D341Med (cell line): ENCODE data around the gene NRN1L.
"Not testable (repeated sequence)": the region's sequence is repeated elsewhere in the genome, so short reads cannot be mapped to it uniquely, and the experiment has no call there.

Experiments used
- DNase-seq: peaks from one replicate; pipeline ENCODE4 v3.0.0; 2012; ENCODE audit warnings: low spot score

Gene NRN1L

DNA sequence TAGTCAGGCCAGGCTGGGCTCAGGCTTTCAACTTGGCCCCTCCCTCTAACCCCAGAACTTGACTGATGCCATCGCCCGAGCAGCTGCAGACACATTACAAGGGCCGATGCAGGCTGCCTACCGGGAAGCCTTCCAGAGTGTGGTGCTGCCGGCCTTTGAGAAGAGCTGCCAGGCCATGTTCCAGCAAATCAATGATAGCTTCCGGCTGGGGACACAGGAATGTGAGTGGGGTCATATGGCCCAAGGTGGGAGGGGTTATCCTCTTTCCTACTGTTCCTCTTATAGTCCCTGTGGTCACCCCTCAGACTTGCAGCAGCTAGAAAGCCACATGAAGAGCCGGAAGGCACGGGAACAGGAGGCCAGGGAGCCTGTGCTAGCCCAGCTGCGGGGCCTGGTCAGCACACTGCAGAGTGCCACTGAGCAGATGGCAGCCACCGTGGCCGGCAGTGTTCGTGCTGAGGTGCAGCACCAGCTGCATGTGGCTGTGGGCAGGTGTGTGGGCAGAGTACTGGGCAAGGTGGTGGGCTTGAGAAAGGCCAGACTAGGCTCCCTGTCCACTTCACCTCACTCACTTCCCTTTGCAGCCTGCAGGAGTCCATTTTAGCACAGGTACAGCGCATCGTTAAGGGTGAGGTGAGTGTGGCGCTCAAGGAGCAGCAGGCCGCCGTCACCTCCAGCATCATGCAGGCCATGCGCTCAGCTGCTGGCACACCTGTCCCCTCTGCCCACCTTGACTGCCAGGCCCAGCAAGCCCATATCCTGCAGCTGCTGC, 2.1 kb upstream of the NRN1L start:
- DNase-seq: no peak

DNA sequence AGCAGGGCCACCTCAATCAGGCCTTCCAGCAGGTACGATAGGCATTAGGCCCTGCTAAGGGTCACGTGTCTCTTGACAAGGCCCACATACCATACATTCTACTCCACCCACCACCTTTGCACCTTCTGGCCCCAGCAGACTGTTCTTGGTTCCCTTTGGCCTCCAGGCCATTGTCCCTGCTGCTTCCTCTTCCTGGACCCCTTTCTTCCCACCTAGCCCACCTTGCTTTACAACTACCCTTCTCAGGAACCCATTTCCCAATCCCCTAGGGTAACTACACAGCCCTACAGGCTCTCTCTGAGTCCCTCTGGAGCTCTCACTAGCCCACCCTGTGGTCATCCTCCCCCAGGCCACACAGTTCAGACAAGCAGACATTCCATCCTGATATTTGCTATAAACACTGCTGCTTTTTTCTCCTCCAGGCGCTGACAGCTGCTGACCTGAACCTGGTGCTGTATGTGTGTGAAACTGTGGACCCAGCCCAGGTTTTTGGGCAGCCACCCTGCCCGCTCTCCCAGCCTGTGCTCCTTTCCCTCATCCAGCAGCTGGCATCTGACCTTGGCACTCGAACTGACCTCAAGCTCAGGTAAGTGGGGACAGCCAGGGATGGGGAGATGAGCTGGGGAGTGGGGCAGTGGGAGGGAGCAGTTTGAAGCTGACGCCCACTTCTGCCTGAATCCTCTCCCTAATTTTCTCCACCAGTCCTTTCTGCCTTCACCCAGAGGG, 1.4 kb upstream of the NRN1L start:
- DNase-seq: no peak

DNA sequence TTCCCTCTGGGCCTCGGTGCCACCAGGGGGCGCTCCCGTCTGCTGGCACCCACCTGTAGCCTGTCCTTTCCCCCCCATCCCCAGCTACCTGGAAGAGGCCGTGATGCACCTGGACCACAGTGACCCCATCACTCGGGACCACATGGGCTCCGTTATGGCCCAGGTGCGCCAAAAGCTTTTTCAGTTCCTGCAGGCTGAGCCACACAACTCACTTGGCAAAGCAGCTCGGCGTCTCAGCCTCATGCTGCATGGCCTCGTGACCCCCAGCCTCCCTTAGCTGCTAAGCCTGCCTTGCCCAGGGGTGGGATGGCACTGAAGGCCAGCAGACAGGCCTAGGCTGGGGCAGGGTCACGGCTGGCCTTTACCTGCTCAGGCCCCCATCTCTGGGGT, 818 bp upstream of the NRN1L start:
- peak; percentile 80 for DNase-seq

DNA sequence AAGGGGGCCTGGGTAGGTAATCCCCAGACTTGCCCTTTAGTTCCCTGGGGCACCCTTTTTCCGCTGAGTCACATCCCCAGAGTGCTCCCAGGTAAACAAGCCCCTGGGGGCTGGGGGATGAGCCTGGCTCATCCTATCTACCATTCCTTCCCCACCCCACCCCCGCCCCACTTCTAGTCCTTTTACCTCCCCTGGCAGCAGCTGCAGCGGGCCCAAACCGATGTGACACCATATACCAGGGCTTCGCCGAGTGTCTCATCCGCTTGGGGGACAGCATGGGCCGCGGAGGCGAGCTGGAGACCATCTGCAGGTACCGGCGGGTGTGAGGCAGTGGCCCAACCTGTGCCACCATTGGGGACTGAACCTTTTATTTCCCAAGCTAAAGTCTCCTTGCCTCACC, 860 bp downstream of the NRN1L start:
- no peak for DNase-seq

DNA sequence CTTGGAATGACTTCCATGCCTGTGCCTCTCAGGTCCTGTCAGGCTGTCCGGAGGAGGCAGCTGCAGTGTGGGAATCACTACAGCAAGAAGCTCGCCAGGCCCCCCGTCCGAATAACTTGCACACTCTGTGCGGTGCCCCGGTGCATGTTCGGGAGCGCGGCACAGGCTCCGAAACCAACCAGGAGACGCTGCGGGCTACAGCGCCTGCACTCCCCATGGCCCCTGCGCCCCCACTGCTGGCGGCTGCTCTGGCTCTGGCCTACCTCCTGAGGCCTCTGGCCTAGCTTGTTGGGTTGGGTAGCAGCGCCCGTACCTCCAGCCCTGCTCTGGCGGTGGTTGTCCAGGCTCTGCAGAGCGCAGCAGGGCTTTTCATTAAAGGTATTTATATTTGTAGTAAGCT, 1.3 kb downstream of the NRN1L start:
- no peak for DNase-seq

DNA sequence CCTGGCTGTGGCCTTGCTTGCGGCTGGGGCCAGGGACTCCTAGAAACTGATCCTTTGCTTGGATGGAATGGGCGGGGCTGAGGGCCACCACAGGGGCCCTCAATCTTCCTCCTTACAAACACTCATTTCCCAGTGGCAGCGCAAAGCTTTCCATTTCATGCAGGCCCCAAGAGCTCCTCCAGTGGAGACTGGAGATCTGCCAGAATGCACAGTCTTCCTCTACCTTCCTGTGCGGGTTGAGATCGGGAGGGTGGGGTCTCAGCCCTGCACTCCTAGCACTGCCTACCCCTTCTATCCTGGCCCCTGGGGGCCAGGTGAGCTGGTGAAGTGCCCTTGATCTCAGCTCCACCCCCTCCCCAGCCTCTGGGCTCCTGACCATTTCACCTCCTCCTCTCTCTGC, 1.7 kb downstream of the NRN1L start:
- no peak for DNase-seq

DNA sequence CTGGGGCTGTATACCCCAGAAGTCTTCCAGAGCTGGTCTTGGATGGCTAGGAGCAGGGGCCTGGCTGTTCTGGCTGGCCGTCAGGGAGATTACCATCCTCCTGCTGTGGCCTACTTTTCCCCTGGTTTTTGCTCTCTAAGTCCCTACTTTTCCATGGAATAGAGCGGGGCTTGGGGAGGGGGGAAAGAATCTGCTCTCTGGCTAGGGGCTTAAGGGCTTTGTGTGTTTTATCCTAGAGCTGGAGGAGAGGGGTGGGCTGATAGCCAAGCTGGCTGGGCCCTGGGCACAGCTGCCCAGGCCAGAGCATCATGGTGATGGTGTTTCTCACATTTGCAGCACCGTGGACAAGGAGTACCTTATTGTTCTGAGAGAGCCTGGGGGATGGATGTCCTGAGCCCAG, 3.6 kb downstream of the NRN1L start:
- DNase-seq: no peak

DNA sequence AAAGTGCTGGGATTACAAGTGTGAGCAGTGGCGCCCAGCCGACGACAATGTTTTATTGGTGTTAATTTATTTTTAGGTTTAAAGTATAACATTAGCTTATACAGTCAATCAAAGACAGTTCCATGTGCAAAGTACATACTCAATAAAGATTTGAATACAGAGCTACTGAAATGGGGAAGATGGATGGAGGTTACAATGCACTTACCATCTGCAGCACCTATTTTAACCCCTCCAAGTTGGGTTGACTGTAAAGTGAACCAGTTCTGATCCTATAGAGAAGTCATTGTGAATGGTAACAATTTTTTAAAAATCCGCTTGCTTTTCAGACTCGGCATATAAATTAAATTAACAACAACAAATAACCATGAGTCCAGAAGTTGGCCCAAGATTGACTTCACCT, 7.7 kb downstream of the NRN1L start:
- DNase-seq: no peak

DNA sequence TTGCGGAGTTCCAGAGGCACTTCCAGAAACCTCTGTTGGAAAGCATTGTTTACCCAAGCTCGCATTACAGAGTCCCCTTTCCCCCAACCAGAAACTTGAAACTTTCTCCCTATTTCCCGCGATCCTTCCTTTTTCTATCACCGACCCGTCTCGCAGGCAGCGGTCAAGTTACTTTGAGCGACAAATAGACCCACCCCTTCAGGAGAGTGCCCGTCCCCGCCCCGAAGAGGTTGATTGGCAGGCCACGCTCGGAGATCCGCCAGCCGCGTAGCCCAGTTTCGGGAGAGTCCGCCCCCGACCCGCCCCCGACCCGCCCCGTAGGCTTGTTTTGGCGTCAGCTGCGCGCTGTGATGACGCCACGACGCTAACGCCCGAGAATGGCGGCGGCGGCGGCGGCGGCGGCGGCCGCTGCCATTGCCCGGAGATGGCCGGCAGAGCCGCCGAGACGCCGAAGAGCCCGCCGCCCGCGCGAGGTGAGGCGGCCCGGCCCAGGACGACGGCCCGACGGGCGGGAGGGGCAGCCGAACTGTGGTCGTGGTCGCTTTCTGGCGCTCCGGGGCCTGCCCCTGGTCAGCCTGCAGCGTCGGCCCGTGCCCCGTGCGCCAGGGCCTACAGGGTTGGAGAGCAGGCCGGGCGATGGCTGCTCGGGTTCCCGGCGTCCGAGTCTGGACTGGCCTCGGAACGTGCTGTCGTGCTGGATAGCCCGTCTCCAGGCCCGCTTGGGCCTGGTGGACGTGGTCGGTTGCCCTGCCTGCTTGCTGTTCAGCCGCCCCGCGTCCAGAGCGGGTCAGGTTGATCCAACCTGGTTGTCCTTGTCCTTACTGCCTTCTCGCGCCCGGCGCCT, 8.4 kb downstream of the NRN1L start, which contains the start of gene PSKH1:
TSS of gene PSKH1 (plus strand) at position 356 of the 844 bp plus-strand sequence. CDS start 15,496 bp downstream, outside the sequence.
- peak; percentile 98 for DNase-seq

DNA sequence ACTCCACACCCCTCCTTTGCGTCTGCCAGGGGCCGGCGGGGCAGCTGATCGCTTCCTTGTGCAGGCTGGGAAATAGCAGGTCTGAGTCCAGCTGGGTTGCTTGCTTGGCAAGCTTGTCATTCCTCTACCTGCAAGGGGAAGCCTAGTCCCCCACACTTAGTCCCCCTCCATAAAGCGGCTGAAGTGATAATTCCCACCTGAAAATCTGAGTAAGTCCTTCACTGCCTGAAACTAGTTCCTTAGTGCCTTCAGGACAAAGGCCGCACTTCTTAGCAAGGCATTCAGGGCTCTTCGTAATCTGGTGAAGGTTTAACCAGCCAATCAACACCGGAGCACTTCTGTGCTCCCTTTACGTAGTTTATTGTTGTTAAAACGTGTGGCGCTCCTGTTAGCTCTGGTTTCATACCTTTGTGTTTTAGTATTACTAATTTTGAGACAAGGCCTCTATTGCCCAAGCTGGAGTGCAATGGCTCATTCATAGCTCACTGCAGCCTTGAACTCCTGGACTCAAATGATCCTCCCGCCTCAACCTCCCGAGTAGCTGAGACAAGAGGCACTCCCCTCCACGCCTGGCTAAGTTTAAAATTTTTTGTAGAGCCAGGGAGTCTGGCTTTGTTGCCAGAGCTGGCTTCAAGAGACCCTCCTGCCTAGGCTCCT, 9.2 kb downstream of the NRN1L start:
- no peak for DNase-seq

DNA sequence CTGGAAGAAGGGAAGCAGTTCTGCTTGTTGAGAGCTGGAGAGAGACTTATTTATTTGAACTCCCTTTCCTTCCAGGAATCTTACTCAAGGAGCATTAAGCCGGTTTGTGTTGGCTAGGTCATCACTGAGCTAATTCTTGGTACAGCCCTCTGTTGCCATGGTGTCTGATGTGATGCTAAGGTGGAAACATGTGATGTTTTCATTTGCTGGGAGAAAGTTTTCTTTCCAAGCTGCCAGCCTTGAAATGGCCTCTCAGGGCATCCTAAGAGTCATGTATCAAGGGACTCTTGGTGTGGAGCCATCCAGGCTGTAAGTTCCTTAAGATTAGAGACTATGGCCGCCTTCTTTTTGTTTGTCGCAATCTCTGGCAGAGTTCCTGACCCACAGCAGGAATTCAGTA, 12.5 kb downstream of the NRN1L start:
- no peak for DNase-seq

DNA sequence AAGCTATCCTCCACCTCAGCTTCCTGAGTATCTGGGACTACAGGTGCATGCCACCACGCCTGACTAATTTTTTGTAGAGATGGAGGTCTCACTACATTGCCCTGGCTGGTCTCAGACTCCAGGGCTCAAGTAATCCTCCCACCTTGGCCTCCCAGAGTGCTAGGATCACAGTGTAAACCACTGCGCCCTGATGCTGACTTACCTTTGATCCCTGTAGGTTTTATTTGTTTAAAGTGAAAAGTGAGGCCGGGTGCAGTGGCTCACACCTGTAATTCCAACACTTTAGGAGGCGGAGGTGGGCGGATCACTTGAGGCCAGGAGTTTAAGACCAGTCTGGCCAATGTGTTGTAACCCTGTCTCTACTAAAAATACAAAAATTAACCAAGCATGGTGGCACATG, 17.0 kb downstream of the NRN1L start:
- DNase-seq: no peak

DNA sequence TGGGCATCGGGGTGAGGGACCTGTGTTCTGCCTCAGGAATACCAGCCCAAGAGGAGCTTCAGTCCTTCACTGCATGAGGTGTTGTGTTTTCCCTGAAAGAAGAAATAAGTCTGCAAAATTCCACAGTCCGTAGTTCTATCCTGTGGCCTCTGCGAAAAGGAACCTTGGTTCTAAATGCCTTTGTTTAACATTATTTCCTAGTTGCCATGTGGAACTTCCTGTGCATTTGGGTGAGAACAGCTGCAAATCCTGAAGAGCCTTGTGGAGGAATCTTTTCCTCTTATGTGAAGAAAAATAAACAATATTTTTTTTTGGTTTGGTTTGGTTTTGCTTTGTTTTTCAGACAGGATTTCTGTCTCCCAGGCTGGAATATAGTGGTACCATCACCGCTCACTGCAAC, 18.1 kb downstream of the NRN1L start:
- DNase-seq: no peak

DNA sequence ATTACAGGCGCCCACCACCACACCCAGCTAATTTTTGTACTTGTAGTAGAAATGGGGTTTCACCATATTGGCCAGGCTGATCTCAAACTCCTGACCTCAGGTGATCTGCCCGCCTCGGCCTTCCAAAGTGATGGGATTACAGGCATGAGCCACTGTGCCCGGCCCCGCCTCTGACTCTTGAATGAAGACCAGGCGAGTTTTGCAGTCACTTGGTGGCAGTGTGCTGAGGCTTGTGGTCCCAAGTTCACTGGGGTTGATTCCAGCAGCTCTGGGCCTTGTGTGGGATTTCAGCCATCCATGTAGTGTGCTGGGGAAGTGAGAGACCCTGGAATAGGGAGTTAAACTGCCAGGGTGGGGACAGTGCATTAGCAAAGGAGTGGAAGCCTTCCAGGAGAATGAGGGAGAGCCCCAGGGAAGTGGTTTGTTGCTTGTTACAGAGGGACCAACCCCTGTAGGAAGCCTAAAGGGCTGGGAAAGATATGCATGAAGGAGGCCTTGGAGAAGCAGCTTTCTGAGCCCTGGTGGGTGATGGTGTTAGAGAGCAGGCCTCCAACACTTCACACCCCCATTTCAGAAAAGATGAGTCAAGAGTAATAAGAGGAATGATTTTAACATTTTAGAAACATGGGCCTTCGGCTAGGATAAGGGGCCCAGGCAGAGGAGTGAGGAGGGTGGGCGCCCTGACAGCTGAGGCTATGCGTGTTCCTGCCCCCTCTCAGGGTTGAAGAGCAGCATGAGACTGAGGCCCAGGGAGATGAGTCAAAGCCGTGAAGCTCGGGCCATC, 22.9 kb downstream of the NRN1L start:
- no peak for DNase-seq

DNA sequence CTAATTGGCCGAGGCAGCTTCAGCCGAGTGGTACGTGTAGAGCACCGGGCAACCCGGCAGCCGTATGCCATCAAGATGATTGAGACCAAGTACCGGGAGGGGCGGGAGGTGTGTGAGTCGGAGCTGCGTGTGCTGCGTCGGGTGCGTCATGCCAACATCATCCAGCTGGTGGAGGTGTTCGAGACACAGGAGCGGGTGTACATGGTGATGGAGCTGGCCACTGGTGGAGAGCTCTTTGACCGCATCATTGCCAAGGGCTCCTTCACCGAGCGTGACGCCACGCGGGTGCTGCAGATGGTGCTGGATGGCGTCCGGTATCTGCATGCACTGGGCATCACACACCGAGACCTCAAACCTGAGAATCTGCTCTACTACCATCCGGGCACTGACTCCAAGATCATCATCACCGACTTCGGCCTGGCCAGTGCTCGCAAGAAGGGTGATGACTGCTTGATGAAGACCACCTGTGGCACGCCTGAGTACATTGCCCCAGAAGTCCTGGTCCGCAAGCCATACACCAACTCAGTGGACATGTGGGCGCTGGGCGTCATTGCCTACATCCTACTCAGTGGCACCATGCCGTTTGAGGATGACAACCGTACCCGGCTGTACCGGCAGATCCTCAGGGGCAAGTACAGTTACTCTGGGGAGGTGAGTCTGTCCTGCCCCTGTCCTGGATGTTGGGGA, 24.5 kb downstream of the NRN1L start:
- DNase-seq: no peak

DNA sequence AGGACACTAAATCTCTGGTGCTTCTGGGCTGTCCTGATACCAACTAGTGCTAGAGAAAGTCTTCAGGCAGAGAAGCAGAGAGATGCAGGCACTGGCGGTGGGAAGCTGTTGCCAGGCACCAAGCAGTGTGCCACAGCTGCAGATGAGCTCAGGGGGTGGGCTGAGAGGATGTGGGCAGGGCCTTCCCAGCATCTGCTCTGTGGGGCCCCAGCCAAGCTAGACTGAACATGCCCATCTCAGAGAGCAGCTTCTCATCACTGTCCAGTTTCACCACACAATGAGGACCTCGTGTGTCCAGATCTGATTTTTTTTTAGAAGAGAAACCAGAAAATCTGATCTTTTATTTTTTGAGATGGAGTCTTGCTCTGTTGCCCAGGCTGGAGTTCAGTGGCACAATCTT, 25.5 kb downstream of the NRN1L start:
- DNase-seq: no peak

DNA sequence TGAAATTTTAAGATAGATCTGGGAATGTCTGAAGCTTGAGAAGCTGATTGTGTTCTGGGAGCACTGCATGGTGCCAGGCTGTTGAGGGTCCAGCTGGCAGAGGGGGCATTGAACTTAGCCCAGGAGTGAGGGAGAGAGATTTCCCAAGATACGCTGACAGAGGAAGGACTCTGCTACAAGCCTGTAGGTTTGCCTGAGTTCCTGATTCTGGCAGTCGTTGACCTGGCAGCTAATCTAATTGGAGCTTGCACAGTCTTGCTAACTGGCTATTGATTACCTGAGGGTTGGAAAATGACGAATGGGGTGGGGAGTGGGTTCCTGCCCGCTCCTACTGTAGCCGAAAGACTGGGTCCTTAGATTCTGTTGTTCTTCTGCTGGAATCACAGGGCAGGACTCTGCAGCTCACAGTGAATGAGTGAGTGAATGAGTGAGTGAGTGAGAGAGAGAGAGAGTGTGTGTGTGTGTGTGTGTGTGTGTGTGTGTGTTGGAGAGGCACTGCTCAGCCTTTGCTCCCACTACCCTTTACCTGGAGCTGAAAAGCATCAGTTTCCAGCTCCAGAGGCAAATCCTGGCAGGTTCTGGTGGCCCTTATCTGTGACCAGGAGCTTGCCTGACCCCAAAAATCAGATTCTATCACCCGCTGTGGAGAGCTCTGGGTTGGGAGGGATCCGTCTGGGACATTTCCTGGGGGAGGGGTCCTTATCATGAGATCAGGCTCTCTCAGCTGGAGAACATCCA, 30.2 kb downstream of the NRN1L start:
- DNase-seq: no peak

DNA sequence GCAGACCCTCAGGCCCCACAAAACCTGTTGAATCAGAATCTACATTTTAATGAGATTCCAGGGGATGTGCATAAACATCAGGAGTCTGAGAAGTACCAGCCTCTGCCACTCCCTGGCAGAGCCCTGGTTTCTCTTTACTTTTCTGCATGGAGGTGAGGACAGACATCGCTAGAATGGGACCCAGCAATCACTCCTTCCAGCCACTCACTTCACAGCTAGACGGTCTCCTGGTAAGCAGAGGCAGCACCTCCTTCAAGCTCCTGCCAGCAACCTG, 30.7 kb downstream of the NRN1L start:
- DNase-seq: not testable (repeated sequence)

DNA sequence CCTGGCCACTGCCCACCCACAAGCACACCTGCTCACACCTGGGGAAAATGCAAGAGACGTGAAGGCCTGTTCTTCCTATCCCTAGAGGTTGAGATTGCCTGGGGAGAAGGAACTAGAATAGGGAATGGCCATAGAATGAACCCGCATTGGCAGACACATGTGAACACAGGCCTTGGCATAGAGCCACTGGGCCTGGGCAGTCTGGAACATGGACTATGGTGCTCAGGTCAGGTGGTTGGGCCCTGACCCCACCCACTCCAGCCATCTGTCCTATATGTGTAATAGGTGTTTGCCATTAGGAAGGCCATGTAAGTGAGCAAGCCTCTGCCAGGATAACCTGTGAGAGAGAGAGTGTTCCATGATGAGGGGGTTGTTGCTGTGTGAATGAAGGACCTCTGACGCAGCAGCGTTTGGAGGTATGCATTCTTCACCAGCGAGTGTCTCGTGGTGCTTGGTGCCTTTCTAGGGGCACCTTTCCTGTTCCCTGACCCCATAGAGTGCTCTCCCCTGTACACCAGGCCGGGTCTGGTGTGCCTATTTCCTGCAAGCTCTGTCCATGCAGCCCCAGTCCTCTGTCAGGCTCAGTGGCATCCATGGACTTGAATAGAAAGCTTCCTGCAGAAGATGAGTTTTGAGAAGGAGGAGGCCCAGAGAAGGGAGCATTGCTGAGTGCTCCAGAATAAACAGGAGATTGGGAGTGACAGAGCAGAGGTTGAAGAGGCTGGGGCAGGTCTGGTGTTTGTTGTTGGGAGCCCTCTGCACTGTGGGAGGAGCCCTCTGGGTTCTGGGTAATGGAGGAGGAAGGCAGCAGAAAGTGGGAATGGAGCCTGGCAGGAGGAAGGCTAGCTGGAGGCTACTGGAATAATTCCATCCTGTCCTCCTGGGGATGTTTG, 31.4 kb downstream of the NRN1L start:
- no peak for DNase-seq
